GM21381 (cell line): ENCODE measurements around the gene PLEKHG5.

ENCODE experiments used
- ATAC-seq: cut with Tn5 transposase; IDR thresholded peaks from one replicate; pipeline ENCODE4 v1.9.1; 2021; ENCODE audit warnings: mild to moderate bottlenecking, moderate library complexity; ENCODE audit not compliant: unreplicated experiment

Gene PLEKHG5

GRCh38 chr1:6477039-6477820 is 14.2 kb downstream of the PLEKHG5 start:
- ATAC-seq, result no peak

GRCh38 chr1:6476483-6476882 is 15.0 kb downstream of the PLEKHG5 start:
- ATAC-seq, result no peak

- no peak for ATAC-seq
Measured at GRCh38 chr1:6475381-6476133, 15.9 kb downstream of the PLEKHG5 start.

- ATAC-seq, result no peak
Measured at GRCh38 chr1:6474815-6475282, 16.6 kb downstream of the PLEKHG5 start.

- no peak for ATAC-seq
Measured at GRCh38 chr1:6473974-6474814, 17.3 kb downstream of the PLEKHG5 start.

GRCh38 chr1:6473156-6473555 is 18.3 kb downstream of the PLEKHG5 start:
- ATAC-seq, result no peak

- no peak for ATAC-seq
Measured at GRCh38 chr1:6472391-6472790, 19.1 kb downstream of the PLEKHG5 start.

- no peak for ATAC-seq
Measured at GRCh38 chr1:6471970-6472368, 19.5 kb downstream of the PLEKHG5 start.

- no peak for ATAC-seq
Measured at GRCh38 chr1:6471086-6471969, 20.1 kb downstream of the PLEKHG5 start.

GRCh38 chr1:6470132-6471085 is 21.1 kb downstream of the PLEKHG5 start:
- no peak for ATAC-seq

- no peak for ATAC-seq
Measured at GRCh38 chr1:6468729-6469461, 22.6 kb downstream of the PLEKHG5 start.

- no peak for ATAC-seq
Measured at GRCh38 chr1:6467744-6468688, 23.5 kb downstream of the PLEKHG5 start.

- no peak for ATAC-seq
Measured at GRCh38 chr1:6467224-6467623, 24.2 kb downstream of the PLEKHG5 start.

- ATAC-seq, result no peak
Measured at GRCh38 chr1:6466751-6467150, 24.7 kb downstream of the PLEKHG5 start.

GRCh38 chr1:6466023-6466422 is 25.4 kb downstream of the PLEKHG5 start, which contains the start of gene TNFRSF25:
Gene TNFRSF25 (minus strand): TSS chr1:6466173. CDS start chr1:6466107, 66 bp downstream.
- no peak for ATAC-seq

- no peak for ATAC-seq
Measured at GRCh38 chr1:6465461-6466005, 25.9 kb downstream of the PLEKHG5 start.

- ATAC-seq, result no peak
Measured at GRCh38 chr1:6464915-6465314, 26.6 kb downstream of the PLEKHG5 start.
